DOHH2 (cell line): Measurements from ENCODE around the gene RXRA.

Experiments
- H3F3A ChIP-seq: fragments of 200-600 bp; sonication (generic), shearing (Covaris generic); 2 replicates; pipeline ENCODE4 v1.6.0; 2016; ENCODE audit warnings: antibody characterized with exemption, mild to moderate bottlenecking; ENCODE audit not compliant: control insufficient read depth, insufficient read depth
- H3K27ac ChIP-seq: fragments of 200-600 bp; sonication (generic); 2 replicates; pipeline ENCODE4 v1.5.1; 2014; ENCODE audit warnings: low read depth, mild to moderate bottlenecking, low read length, moderate library complexity
- H3K27me3 ChIP-seq: fragments of 200-600 bp; sonication (generic); 2 replicates; pipeline ENCODE4 v1.6.1; 2014; ENCODE audit warnings: mild to moderate bottlenecking, low read length, mixed read lengths; ENCODE audit not compliant: control insufficient read depth
- H3K36me3 ChIP-seq: fragments of 200-600 bp; sonication (generic); 2 replicates; pipeline ENCODE4 v1.6.1; 2014; ENCODE audit warnings: mild to moderate bottlenecking, low read length, moderate library complexity, mixed read lengths; ENCODE audit not compliant: control insufficient read depth
- H3K4me1 ChIP-seq: fragments of 200-600 bp; sonication (generic); 2 replicates; pipeline ENCODE4 v1.6.1; 2014; ENCODE audit warnings: mild to moderate bottlenecking, low read length, mixed read lengths; ENCODE audit not compliant: control insufficient read depth
- H3K4me2 ChIP-seq: fragments of 200-600 bp; sonication (generic); 2 replicates; pipeline ENCODE4 v1.6.0; 2014; ENCODE audit warnings: mild to moderate bottlenecking, low read length, moderate library complexity
- H3K4me3 ChIP-seq: fragments of 200-600 bp; sonication (generic); 2 replicates; pipeline ENCODE4 v1.5.1; 2014; ENCODE audit warnings: mild to moderate bottlenecking, low read length, mixed read lengths
- H3K79me2 ChIP-seq: fragments of 200-600 bp; sonication (generic); 2 replicates; pipeline ENCODE4 v1.6.1; 2014; ENCODE audit warnings: mild to moderate bottlenecking, low read length, mixed read lengths; ENCODE audit not compliant: control insufficient read depth
- H3K9me2 ChIP-seq: fragments of 200-600 bp; sonication (generic); replicated peaks from 2 replicates; pipeline ENCODE4 v1.6.1; 2014; ENCODE audit warnings: mild to moderate bottlenecking, low read length, mixed read lengths; ENCODE audit not compliant: control insufficient read depth
- H3K9me3 ChIP-seq: fragments of 200-600 bp; sonication (generic); 2 replicates; pipeline ENCODE4 v1.6.1; 2014; ENCODE audit warnings: antibody characterized with exemption, low read length, mixed read lengths; ENCODE audit not compliant: control insufficient read depth, insufficient read depth
- H4K20me1 ChIP-seq: fragments of 200-600 bp; sonication (generic); 2 replicates; pipeline ENCODE4 v1.6.0; 2014; ENCODE audit warnings: low read depth, mild to moderate bottlenecking, antibody characterized with exemption, low read length, moderate library complexity; ENCODE audit not compliant: control insufficient read depth, insufficient read depth
- CTCF ChIP-seq: fragments of 200-600 bp; sonication (generic); IDR thresholded peaks from one replicate; pipeline ENCODE4 v1.5.1; 2014; ENCODE audit warnings: antibody characterized with exemption, mild to moderate bottlenecking, low read depth, low read length; ENCODE audit not compliant: poor library complexity, severe bottlenecking
- EZH2phosphoT487 ChIP-seq: fragments of 200-600 bp; sonication (generic); IDR thresholded peaks from 2 replicates; pipeline ENCODE4 v1.6.1; 2017; ENCODE audit warnings: borderline replicate concordance, mild to moderate bottlenecking, antibody characterized with exemption, low read length, moderate library complexity, mixed read lengths

RXRA gene

GRCh38 chr9:134473141-134474054 is 147.1 kb downstream of the RXRA start:
- H3K4me2 ChIP-seq, result no peak overlapping the region
- no peak for TF ChIP-seq EZH2phosphoT487
- TF ChIP-seq CTCF, result no peak
- no peaks in the 10 kb centered on the region for H3K27me3 ChIP-seq
- no peaks in the 10 kb centered on the region for H3K36me3 ChIP-seq
- peaks cover 8% of the 10 kb centered on the region; the same call in 1 of the 2 replicates for H3K9me3 ChIP-seq
- no peak overlapping the region for H3K4me3 ChIP-seq
- no peaks in the 10 kb centered on the region for H3F3A ChIP-seq
- H3K27ac ChIP-seq, result no peak overlapping the region
- no peaks in the 10 kb centered on the region for H4K20me1 ChIP-seq
- H3K79me2 ChIP-seq, result no peaks in the 10 kb centered on the region
- H3K4me1 ChIP-seq, result no peaks in the 10 kb centered on the region
- H3K9me2 ChIP-seq, result no peaks in the 10 kb centered on the region

GRCh38 chr9:134474055-134474370 is 147.8 kb downstream of the RXRA start:
- Histone ChIP-seq H3K27me3 (no peaks in the 10 kb centered on the region), H3K4me3 (no peak overlapping the region), H3K27ac (no peak overlapping the region), H3F3A (no peaks in the 10 kb centered on the region), H3K4me1 (no peaks in the 10 kb centered on the region), H4K20me1 (no peaks in the 10 kb centered on the region), H3K36me3 (no peaks in the 10 kb centered on the region), H3K9me3 (peaks cover 8% of the 10 kb centered on the region; the same call in 1 of the 2 replicates), H3K79me2 (no peaks in the 10 kb centered on the region), H3K4me2 (no peak overlapping the region), H3K9me2 (no peaks in the 10 kb centered on the region)
- TF ChIP-seq EZH2phosphoT487 (no peak), CTCF (no peak)

- Histone ChIP-seq H4K20me1 (no peaks in the 10 kb centered on the region), H3K9me3 (peaks cover 8% of the 10 kb centered on the region; the same call in 1 of the 2 replicates), H3K9me2 (no peaks in the 10 kb centered on the region), H3K4me2 (no peak overlapping the region), H3F3A (no peaks in the 10 kb centered on the region), H3K27ac (no peak overlapping the region), H3K27me3 (no peaks in the 10 kb centered on the region), H3K4me1 (no peaks in the 10 kb centered on the region), H3K4me3 (no peak overlapping the region), H3K36me3 (no peaks in the 10 kb centered on the region), H3K79me2 (no peaks in the 10 kb centered on the region)
- TF ChIP-seq EZH2phosphoT487, result no peak
- no peak for TF ChIP-seq CTCF
Measured at GRCh38 chr9:134475011-134475790, 148.9 kb downstream of the RXRA start.
